NCI-H1436 (cell line): ENCODE results near the gene FAM216B.

Experiments
- DNase-seq: peaks from one replicate; lab custom pipeline; 2025; lab: John Stamatoyannopoulos, UW

FAM216B gene

DNA sequence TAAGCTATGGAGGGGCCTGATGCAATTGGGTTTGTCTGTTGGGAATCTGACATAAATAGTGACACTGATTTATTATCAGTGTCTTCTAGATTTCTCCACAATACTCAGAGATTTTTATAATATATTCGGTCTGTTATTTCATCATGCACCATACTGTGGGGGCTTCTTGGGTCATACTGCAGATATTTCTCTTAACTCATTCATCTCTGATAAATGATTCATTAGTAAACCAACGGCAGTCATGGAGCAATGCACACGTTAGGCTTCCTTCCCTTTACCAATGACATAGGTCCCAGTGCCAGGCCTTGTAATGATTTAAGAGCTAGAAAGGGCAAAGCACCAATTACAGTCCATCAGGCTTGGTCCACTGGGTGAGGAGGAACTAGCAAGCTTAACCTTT lies 53.6 kb downstream of the FAM216B start:
- DNase-seq = no peak

DNA sequence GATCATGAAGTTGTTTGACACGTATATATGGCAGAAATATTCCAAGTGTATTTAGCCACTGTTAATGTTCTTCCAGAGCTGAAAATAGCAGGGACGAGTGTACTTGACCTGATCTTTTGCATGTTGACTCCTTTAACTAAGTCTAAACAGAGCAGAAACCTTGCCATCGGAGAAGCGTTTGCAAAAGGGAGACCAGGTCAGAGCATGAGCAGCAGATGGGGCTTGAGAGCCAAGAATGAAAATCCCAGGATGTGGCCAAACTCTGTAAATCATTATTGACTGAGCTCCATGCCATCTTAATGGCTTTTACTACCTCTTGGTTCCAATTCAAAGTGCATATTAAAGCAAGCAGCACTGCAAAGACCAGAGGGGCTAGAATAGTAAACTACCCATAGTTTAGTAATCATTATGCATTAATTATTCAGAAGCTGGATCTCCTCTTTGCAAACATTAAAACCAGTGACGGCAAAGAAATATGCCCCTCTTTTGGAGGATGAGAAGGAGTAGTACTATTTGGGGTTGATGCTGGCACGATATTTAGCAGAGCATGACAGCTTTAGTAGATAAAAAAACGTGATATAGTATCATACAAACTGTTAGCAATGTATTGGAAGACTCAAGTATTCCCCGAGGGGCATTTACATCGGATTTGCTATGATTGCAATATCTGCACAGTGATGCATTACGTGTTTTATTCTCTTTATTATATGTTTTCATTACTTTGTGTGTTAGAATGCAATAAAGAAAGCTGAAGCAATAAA lies 55.7 kb downstream of the FAM216B start:
- DNase-seq = no peak
